Central memory CD8-positive, alpha-beta T cell (primary cell): ENCODE measurements around the gene GPLD1.

ENCODE experiments used
- ATAC-seq: fragments of 150-1000 bp; cut with Tn5 transposase; replicated peaks from 2 replicates; pipeline ENCODE4 v1.10.0; 2022; ENCODE audit warnings: mild to moderate bottlenecking, moderate FRiP score, moderate number of reproducible peaks; ENCODE audit not compliant: poor library complexity, severe bottlenecking; ENCODE audit errors: extremely low read depth
- DNase-seq, 2 donors: peaks; one replicate each; pipeline ENCODE4 v3.0.0; 2021; ENCODE audit warnings: low spot score in 2 of 2
- H3K27ac Mint-ChIP-seq: one replicate; pipeline ENCODE4 v1.8.0; 2022; ENCODE audit warnings: low read depth, mild to moderate bottlenecking, moderate library complexity, mixed read lengths
- H3K27me3 Mint-ChIP-seq: one replicate; pipeline ENCODE4 v1.8.0; 2022; ENCODE audit warnings: mixed read lengths
- H3K36me3 Mint-ChIP-seq: one replicate; pipeline ENCODE4 v1.8.0; 2022; ENCODE audit warnings: mild to moderate bottlenecking, moderate library complexity, mixed read lengths; ENCODE audit not compliant: insufficient read depth
- H3K4me1 Mint-ChIP-seq: one replicate; pipeline ENCODE4 v1.8.0; 2022; ENCODE audit warnings: mixed read lengths
- H3K4me3 Mint-ChIP-seq: one replicate; pipeline ENCODE4 v1.8.0; 2022; ENCODE audit warnings: mild to moderate bottlenecking, moderate library complexity, mixed read lengths
- H3K9me3 Mint-ChIP-seq: one replicate; pipeline ENCODE4 v1.8.0; 2022; ENCODE audit warnings: mixed read lengths

Gene GPLD1

GRCh38 chr6:24464253-24465038, 24.9 kb downstream of the GPLD1 start:
- H3K27me3 Mint-ChIP-seq: no peaks in the 10 kb centered on the region
- DNase-seq (no peak), ATAC-seq (no peak)
- no peaks in the 10 kb centered on the region for H3K9me3 Mint-ChIP-seq
- peaks cover 2% of the 10 kb centered on the region for H3K36me3 Mint-ChIP-seq
- no peaks in the 10 kb centered on the region for H3K4me1 Mint-ChIP-seq
- H3K27ac Mint-ChIP-seq: no peak overlapping the region
- no peak overlapping the region for H3K4me3 Mint-ChIP-seq

GRCh38 chr6:24460966-24461365, 28.4 kb downstream of the GPLD1 start:
- no peaks in the 10 kb centered on the region for H3K4me1 Mint-ChIP-seq
- no peak for DNase-seq
- no peak overlapping the region for H3K4me3 Mint-ChIP-seq
- H3K9me3 Mint-ChIP-seq: no peaks in the 10 kb centered on the region
- H3K36me3 Mint-ChIP-seq: no peaks in the 10 kb centered on the region
- H3K27ac Mint-ChIP-seq: no peak overlapping the region
- no peak for ATAC-seq
- H3K27me3 Mint-ChIP-seq: no peaks in the 10 kb centered on the region

- no peak for DNase-seq
- Mint-ChIP-seq H3K36me3 (no peaks in the 10 kb centered on the region), H3K4me3 (no peak overlapping the region), H3K4me1 (no peaks in the 10 kb centered on the region), H3K27me3 (no peaks in the 10 kb centered on the region), H3K9me3 (no peaks in the 10 kb centered on the region), H3K27ac (no peak overlapping the region)
- ATAC-seq: no peak
Measured at GRCh38 chr6:24458941-24459340, 30.4 kb downstream of the GPLD1 start.

- Mint-ChIP-seq H3K9me3 (no peaks in the 10 kb centered on the region), H3K4me1 (no peaks in the 10 kb centered on the region), H3K27me3 (no peaks in the 10 kb centered on the region), H3K27ac (no peak overlapping the region), H3K4me3 (no peak overlapping the region), H3K36me3 (no peaks in the 10 kb centered on the region)
- ATAC-seq (no peak), DNase-seq (no peak)
Measured at GRCh38 chr6:24458134-24458533, 31.2 kb downstream of the GPLD1 start.

- Mint-ChIP-seq H3K4me3 (no peak overlapping the region), H3K27me3 (no peaks in the 10 kb centered on the region), H3K36me3 (no peaks in the 10 kb centered on the region), H3K4me1 (no peaks in the 10 kb centered on the region), H3K9me3 (no peaks in the 10 kb centered on the region), H3K27ac (no peak overlapping the region)
- DNase-seq (no peak), ATAC-seq (no peak)
Measured at GRCh38 chr6:24455061-24455460, 34.3 kb downstream of the GPLD1 start.

GRCh38 chr6:24454452-24454851, 34.9 kb downstream of the GPLD1 start:
- Mint-ChIP-seq H3K27ac (no peak overlapping the region), H3K9me3 (no peaks in the 10 kb centered on the region), H3K36me3 (no peaks in the 10 kb centered on the region), H3K4me1 (no peaks in the 10 kb centered on the region), H3K27me3 (no peaks in the 10 kb centered on the region), H3K4me3 (no peak overlapping the region)
- ATAC-seq (no peak), DNase-seq (no peak)

- no peaks in the 10 kb centered on the region for H3K9me3 Mint-ChIP-seq
- H3K4me3 Mint-ChIP-seq: no peak overlapping the region
- no peak overlapping the region for H3K27ac Mint-ChIP-seq
- no peaks in the 10 kb centered on the region for H3K4me1 Mint-ChIP-seq
- DNase-seq: no peak
- no peaks in the 10 kb centered on the region for H3K27me3 Mint-ChIP-seq
- no peak for ATAC-seq
- H3K36me3 Mint-ChIP-seq: no peaks in the 10 kb centered on the region
Measured at GRCh38 chr6:24453921-24454320, 35.5 kb downstream of the GPLD1 start.

GRCh38 chr6:24451581-24452388, 37.6 kb downstream of the GPLD1 start:
- no peak overlapping the region for H3K27ac Mint-ChIP-seq
- H3K36me3 Mint-ChIP-seq: no peaks in the 10 kb centered on the region
- no peak overlapping the region for H3K4me3 Mint-ChIP-seq
- H3K9me3 Mint-ChIP-seq: no peaks in the 10 kb centered on the region
- no peaks in the 10 kb centered on the region for H3K27me3 Mint-ChIP-seq
- no peaks in the 10 kb centered on the region for H3K4me1 Mint-ChIP-seq
- DNase-seq (no peak), ATAC-seq (no peak)

GRCh38 chr6:24448828-24449525, 40.4 kb downstream of the GPLD1 start:
- H3K4me3 Mint-ChIP-seq: no peak overlapping the region
- H3K36me3 Mint-ChIP-seq: no peaks in the 10 kb centered on the region
- H3K27ac Mint-ChIP-seq: no peak overlapping the region
- DNase-seq (no peak), ATAC-seq (no peak)
- no peaks in the 10 kb centered on the region for H3K4me1 Mint-ChIP-seq
- H3K9me3 Mint-ChIP-seq: no peaks in the 10 kb centered on the region
- H3K27me3 Mint-ChIP-seq: no peaks in the 10 kb centered on the region

GRCh38 chr6:24448396-24448795, 41.0 kb downstream of the GPLD1 start:
- Mint-ChIP-seq H3K4me3 (no peak overlapping the region), H3K27ac (no peak overlapping the region), H3K4me1 (no peaks in the 10 kb centered on the region), H3K9me3 (no peaks in the 10 kb centered on the region), H3K27me3 (no peaks in the 10 kb centered on the region), H3K36me3 (no peaks in the 10 kb centered on the region)
- ATAC-seq (no peak), DNase-seq (no peak)

GRCh38 chr6:24446670-24447069, 42.7 kb downstream of the GPLD1 start:
- no peak for DNase-seq
- Mint-ChIP-seq H3K27me3 (no peaks in the 10 kb centered on the region), H3K36me3 (no peaks in the 10 kb centered on the region), H3K9me3 (no peaks in the 10 kb centered on the region), H3K27ac (no peak overlapping the region), H3K4me1 (no peaks in the 10 kb centered on the region), H3K4me3 (no peak overlapping the region)
- ATAC-seq: no peak

GRCh38 chr6:24445704-24446103, 43.7 kb downstream of the GPLD1 start:
- H3K36me3 Mint-ChIP-seq: no peaks in the 10 kb centered on the region
- no peak overlapping the region for H3K27ac Mint-ChIP-seq
- no peak for DNase-seq

More at GRCh38 chr6:24445704-24446103, 43.7 kb downstream of the GPLD1 start:
- Mint-ChIP-seq H3K9me3 (no peaks in the 10 kb centered on the region), H3K4me1 (no peaks in the 10 kb centered on the region), H3K4me3 (no peak overlapping the region), H3K27me3 (no peaks in the 10 kb centered on the region)
- ATAC-seq: no peak
